ENCODE measurements around the gene GLOD5.
"Not testable (repeated sequence)": the region's sequence is repeated elsewhere in the genome, so short reads cannot be mapped to it uniquely, and the experiment has no call there.

Gene GLOD5

GRCh38 chrX:48818866-48819265 lies 57.3 kb downstream of the GLOD5 start:
- no peak for DNase-seq (ENCODE audit: insufficient read length)
- no peak for FAIRE-seq
- TF ChIP-seq TAF1 (IDR thresholded peaks at IDR 0.05; ENCODE audit: borderline replicate concordance, low read depth, low read length): no peak
- TF ChIP-seq POLR2AphosphoS5 (IDR thresholded peaks at IDR 0.05; ENCODE audit: low read depth, low read length): no peak
- no peak for TF ChIP-seq POLR2A (IDR thresholded peaks at IDR 0.05; ENCODE audit: low read depth, low read length)

DNA sequence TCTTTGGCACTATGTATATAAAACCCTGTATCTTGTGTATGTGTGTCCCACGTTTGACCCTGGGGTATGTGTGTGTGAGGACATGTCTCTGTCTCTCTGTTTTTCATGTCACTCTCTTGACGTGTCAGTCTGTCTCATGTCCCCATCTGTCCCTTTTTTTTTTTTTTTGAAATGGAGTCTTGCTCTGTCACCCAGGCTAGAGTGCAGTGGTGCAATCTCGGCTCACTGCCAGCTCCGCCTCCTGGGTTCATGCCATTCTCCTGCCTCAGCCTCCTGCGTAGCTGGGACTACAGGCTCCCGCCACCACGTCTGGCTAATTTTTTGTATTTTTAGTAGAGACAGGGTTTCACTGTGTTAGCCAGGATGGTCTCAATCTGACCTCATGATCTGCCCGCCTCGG lies 57.8 kb downstream of the GLOD5 start:
- not testable (repeated sequence) for FAIRE-seq; DNase-seq (ENCODE audit: insufficient read length)

DNA sequence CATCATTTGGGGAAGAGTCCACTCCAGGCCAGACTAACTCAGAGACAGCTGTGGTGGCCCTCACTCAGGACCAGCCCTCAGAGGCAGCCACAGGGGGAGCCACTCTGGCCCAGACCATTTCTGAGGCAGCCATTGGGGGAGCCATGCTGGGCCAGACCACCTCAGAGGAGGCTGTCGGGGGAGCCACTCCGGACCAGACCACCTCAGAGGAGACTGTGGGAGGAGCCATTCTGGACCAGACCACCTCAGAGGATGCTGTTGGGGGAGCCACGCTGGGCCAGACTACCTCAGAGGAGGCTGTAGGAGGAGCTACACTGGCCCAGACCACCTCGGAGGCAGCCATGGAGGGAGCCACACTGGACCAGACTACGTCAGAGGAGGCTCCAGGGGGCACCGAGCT lies 61.5 kb downstream of the GLOD5 start:
- DNase-seq (ENCODE audit: insufficient read length) (no peak), FAIRE-seq (no peak)
- no peak for TF ChIP-seq POLR2A (IDR thresholded peaks at IDR 0.05; ENCODE audit: low read depth, low read length)
- no peak for TF ChIP-seq POLR2AphosphoS5 (IDR thresholded peaks at IDR 0.05; ENCODE audit: low read depth, low read length)
- TF ChIP-seq TAF1 (IDR thresholded peaks at IDR 0.05; ENCODE audit: borderline replicate concordance, low read depth, low read length): no peak

All from GM12892 (cell line).